Measurements from ENCODE around the gene CALML6. TPM values are rescaled to one million over a fixed set of nuclear protein-coding genes. Genes with fewer than 3 reads are reported as not detected.

Gene CALML6
- total RNA-seq, 3 donors from 2014 or later, result 0.33 to 1.2 TPM; not detected in 1

DNA sequence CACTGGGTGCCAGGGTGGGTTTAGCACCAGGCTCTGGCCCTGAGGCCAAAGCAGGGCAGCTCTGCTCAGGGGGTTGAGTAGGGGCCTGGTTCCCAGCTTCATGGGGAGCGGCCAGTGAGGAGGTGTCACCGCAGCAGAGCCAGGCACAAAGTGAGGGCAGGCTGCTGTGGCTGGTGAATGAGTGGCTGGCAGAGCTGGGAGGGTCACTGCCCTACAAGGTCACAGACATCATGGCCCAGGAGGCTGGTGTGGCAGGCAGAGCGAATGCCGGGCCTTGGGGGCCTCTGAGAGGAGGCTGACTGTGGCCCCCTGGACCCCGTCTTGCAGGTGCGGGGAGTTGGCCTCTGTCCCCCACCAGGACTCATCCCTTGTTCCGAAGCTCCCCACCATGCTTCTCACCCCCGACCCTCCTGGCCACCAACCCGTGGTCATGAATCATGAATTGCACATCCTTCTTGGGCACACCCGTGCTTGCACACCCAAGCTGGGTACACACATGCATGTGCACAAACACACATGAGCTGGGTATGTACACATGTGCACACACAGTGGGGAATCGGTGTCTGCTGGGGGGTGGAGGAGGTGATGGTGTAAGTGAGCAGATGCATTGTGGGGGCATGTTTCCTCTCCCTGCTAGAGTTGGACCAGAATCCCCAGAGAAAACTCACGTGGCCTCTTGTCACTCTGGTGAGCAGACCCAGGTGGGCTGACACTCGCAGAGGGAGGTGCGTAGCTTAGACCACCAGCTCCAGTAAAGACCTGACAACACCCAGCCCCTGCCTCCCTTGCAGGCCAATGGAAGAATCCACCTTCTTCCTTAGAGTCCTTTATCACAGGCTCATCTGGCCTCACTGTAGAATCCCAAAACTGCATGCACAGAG, 19.4 kb upstream of the CALML6 start:
- Histone ChIP-seq H3K27ac (no peak overlapping the region), H3K36me3 (no peaks in the 10 kb centered on the region), H3K4me3 (no peak overlapping the region), H3K27me3 (no peaks in the 10 kb centered on the region), H3K9me3 (no peaks in the 10 kb centered on the region), H3K4me1 (peaks cover 4 to 16% of the 10 kb centered on the region in 2 donors)
- DNase-seq (ENCODE audit: low spot score in 2 of 2), result no peak
- TF ChIP-seq POLR2A (IDR thresholded peaks at IDR 0.05) (no peak), POLR2AphosphoS5 (IDR thresholded peaks at IDR 0.05) (no peak)
- TF ChIP-seq, protein P1, sequence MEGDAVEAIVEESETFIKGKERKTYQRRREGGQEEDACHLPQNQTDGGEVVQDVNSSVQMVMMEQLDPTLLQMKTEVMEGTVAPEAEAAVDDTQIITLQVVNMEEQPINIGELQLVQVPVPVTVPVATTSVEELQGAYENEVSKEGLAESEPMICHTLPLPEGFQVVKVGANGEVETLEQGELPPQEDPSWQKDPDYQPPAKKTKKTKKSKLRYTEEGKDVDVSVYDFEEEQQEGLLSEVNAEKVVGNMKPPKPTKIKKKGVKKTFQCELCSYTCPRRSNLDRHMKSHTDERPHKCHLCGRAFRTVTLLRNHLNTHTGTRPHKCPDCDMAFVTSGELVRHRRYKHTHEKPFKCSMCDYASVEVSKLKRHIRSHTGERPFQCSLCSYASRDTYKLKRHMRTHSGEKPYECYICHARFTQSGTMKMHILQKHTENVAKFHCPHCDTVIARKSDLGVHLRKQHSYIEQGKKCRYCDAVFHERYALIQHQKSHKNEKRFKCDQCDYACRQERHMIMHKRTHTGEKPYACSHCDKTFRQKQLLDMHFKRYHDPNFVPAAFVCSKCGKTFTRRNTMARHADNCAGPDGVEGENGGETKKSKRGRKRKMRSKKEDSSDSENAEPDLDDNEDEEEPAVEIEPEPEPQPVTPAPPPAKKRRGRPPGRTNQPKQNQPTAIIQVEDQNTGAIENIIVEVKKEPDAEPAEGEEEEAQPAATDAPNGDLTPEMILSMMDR (IDR thresholded peaks at IDR 0.05), result no peak
- intact Hi-C loops (cut with DNase I; ENCODE audit: low total_unique reads), result no loop called here

DNA sequence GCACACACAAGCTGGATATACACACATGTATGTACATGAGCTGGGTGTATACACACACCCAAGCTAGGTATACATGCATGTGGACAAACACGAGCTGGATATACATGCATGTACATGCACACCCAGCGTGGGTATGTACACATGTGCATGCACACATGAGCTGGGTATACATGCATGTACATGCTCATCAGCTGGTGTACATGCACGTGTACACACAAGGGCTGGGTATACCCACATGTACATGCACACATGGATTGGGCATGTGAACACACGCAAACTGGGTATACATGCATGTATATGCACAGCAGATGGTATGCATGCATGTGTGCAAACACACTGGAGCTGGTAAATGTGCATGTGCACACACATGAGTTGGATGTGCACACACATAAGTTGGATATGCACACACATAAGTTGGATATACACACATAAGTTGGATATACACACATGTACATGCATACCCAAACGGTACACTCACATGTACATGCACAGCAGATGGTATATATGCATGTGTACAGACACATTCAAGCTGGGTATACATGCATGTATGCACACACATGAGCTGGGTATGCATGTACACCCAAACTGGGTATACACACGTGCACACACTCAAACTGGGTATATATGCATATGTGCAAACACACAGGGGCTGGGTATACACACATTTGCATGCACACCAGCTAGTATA, 16.7 kb upstream of the CALML6 start:
- Histone ChIP-seq H3K27ac (no peak overlapping the region), H3K27me3 (no peaks in the 10 kb centered on the region), H3K36me3 (no peaks in the 10 kb centered on the region), H3K4me1 (peaks cover 4 to 7% of the 10 kb centered on the region in 2 donors), H3K9me3 (no peaks in the 10 kb centered on the region), H3K4me3 (no peak overlapping the region)
- no peak for DNase-seq (ENCODE audit: low spot score in 2 of 2)
- TF ChIP-seq POLR2A (IDR thresholded peaks at IDR 0.05) (no peak), POLR2AphosphoS5 (IDR thresholded peaks at IDR 0.05) (no peak)
- TF ChIP-seq, protein P1 (IDR thresholded peaks at IDR 0.05), result no peak
- intact Hi-C loops (cut with DNase I; ENCODE audit: low total_unique reads), result no loop called here

DNA sequence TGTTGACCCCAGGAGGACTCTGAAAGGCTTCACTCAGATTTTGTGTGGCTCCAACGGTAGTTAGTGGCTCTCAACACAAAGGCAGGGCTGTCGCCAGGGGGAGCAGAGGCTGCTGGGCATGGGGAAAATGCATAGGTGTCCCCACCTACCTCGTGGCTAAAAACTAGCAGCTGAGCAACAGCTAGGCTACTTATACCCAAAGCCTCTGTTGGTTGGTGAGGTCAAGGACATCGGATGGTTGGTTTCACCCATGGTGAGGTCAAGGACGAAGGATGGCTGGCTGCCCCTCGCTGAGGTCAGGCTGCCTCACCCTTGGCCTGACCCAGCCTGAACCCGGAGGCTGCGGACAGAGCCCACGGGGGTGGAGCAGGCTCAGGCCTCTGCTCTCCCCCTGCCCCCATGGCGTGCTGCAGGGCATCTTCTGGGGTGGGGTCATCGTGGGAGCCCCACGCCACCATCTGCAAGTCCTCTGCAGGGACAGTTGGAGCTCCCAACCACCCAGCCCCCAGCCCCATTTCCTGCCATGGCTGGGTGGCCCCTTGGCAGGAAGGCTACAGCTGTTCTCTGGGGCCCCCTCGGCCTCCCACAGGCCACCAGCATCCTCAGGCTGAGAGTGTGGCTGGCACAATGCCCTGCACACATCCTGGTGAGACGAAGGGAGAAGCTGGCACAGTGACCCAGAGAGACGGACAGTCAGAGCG, 15.6 kb upstream of the CALML6 start:
- intact Hi-C loops (cut with DNase I; ENCODE audit: low total_unique reads), result no loop called here
- no peak overlapping the region for H3K4me3 ChIP-seq

DNA sequence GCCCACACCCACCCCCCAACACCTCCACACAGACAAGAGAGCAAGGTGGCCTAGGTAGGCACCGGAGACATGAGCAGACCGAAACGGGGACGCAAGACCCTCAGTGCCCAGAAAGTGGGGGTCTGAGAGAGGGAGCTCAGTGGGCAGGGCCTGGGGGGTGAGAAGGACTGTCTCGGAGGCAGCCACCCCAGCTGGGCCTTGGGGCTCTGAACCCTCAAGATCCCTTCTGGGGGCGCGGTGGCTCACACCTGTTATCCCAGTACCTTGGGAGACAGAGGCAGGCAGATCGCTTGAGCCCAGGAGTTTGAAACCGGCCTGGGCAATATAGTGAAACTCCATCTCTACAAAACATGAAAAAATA, 15.1 kb upstream of the CALML6 start:
- H3K36me3 ChIP-seq, result no peaks in the 10 kb centered on the region
- no peaks in the 10 kb centered on the region for H3K27me3 ChIP-seq
- no peak for DNase-seq (ENCODE audit: low spot score in 2 of 2)
- no peak overlapping the region for H3K27ac ChIP-seq
- H3K4me1 ChIP-seq, result peaks cover 0 to under 1% of the 10 kb centered on the region in 2 donors
- intact Hi-C loops (cut with DNase I; ENCODE audit: low total_unique reads), result no loop called here
- no peak for TF ChIP-seq POLR2AphosphoS5 (IDR thresholded peaks at IDR 0.05)
- TF ChIP-seq, protein P1 (IDR thresholded peaks at IDR 0.05), result no peak
- no peak for TF ChIP-seq POLR2A (IDR thresholded peaks at IDR 0.05)
- H3K9me3 ChIP-seq, result no peaks in the 10 kb centered on the region
- no peak overlapping the region for H3K4me3 ChIP-seq

More for the DNA sequence above, 15.6 kb upstream of the CALML6 start:
- H3K36me3 ChIP-seq, result no peaks in the 10 kb centered on the region
- H3K4me1 ChIP-seq, result peaks cover 3 to 5% of the 10 kb centered on the region in 2 donors
- H3K27ac ChIP-seq, result no peak overlapping the region
- H3K27me3 ChIP-seq, result no peaks in the 10 kb centered on the region
- TF ChIP-seq, protein P1 (IDR thresholded peaks at IDR 0.05), result no peak
- no peak for TF ChIP-seq POLR2A (IDR thresholded peaks at IDR 0.05)
- TF ChIP-seq POLR2AphosphoS5 (IDR thresholded peaks at IDR 0.05), result no peak
- no peaks in the 10 kb centered on the region for H3K9me3 ChIP-seq
- DNase-seq (ENCODE audit: low spot score in 2 of 2), result no peak

Data from breast epithelium (tissue), 4 donors.